Measurements from ENCODE around the gene SPAG16. TPM values are rescaled to one million over a fixed set of nuclear protein-coding genes. Genes with fewer than 3 reads are reported as not detected.

The SPAG16 gene
- total and polyA plus RNA-seq, 9 donors, result 17.3 to 29.0 (median 18.8) TPM

DNA sequence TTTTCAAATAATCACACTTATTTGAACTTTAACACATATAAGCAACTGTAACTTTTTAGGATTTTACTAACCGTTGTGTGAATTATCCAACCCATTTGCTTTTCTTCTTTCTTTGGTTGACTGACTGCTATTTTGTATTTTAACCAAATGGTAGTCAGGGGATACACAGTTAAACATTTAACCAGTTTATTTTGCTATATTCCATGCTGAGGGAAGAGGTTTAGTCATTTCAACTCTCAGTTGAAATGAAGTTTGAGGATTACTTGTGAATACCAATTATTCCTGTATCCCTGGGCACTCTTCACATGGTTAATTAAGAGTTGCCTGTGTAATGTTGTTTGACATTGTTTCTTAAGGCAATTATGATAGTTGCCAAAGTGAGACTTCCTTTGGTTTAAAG is 1.9 kb downstream of the SPAG16 start:
- H3K4me3 ChIP-seq (ENCODE audit: low read length), result no peak overlapping the region
- no peaks in the 10 kb centered on the region for H3K9me3 ChIP-seq (replicated peaks; ENCODE audit: control insufficient read depth, low read depth, low read length)
- H3K27me3 ChIP-seq (ENCODE audit: control insufficient read depth, insufficient read depth, low read length), result no peaks in the 10 kb centered on the region
- WGBS (ENCODE audit: insufficient coverage), result no CpG with 5 or more reads among the region's 1 CpG
- H3K36me3 ChIP-seq (ENCODE audit: control insufficient read depth, insufficient read depth, low read length), result peaks cover 3% of the 10 kb centered on the region
- no peak for DNase-seq
- H3K27ac ChIP-seq (ENCODE audit: low read length), result no peak overlapping the region
- no peaks in the 10 kb centered on the region for H3K4me1 ChIP-seq (ENCODE audit: control insufficient read depth, insufficient read depth, low read length)

DNA sequence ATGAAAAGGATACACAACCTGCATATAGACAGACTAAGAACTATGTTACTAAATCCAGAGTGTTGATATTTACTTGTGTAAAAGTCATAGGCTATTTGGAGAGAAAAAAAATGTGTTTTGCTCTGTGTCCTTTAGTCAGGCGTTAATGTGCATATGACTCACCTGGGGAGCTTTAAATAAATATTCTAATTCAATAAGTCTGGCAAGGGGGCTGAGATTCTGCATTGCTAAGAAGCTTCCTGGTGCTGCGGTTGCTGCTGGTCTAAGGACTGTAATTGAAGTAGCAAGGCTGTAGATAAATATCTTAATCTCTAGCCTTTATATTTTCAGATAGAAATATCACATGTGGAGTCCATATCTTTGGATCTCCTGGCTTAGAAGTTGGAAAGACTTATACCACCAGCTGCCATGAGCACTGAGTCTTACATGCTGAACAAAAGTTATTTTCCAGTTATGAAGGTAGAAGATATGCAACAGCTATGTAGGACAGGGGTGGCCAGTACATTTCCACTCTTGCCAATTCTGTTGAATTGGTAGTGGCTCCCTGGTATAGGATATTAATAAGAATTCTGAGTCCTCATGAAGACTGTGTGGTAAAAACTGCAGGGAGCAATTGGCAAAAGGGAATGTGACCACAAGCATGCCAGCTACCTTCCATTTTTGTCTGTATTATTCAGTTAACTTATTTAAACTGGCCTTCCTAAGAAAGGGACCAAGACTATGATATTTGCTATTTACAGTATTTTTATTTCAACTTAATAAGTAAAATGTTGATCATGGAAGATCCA is 4.8 kb downstream of the SPAG16 start:
- Histone ChIP-seq H3K36me3 (ENCODE audit: control insufficient read depth, insufficient read depth, low read length) (peaks cover 3% of the 10 kb centered on the region), H3K4me3 (ENCODE audit: low read length) (no peak overlapping the region), H3K27ac (ENCODE audit: low read length) (no peak overlapping the region), H3K27me3 (ENCODE audit: control insufficient read depth, insufficient read depth, low read length) (no peaks in the 10 kb centered on the region), H3K4me1 (ENCODE audit: control insufficient read depth, insufficient read depth, low read length) (no peaks in the 10 kb centered on the region), H3K9me3 (replicated peaks; ENCODE audit: control insufficient read depth, low read depth, low read length) (no peaks in the 10 kb centered on the region)
- DNase-seq, result no peak
- no CpG with 5 or more reads among the region's 2 CpGs for whole genome bisulfite sequencing (ENCODE audit: insufficient coverage)

DNA sequence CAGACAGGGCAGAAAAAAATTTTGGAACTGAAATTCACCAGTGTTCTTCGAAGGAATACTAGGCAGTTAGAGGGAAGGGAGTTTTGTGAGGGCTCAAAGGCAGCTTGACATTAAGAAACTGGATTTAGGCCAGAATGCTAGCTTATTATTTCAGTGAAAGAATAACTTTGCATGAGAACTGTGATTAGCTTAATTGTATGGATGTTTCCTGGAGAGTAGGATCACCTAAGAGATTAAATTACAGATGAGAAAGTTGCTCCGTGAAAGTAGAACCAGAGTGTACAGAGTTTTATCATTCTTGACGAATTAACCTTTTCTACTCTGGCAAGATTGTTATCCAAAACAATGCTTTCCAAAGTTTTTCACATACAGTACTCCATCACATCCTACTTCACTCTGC is 6.2 kb downstream of the SPAG16 start:
- DNase-seq, result no peak
- no peaks in the 10 kb centered on the region for H3K9me3 ChIP-seq (replicated peaks; ENCODE audit: control insufficient read depth, low read depth, low read length)
- H3K36me3 ChIP-seq (ENCODE audit: control insufficient read depth, insufficient read depth, low read length), result peaks cover 3% of the 10 kb centered on the region
- no peak overlapping the region for H3K4me3 ChIP-seq (ENCODE audit: low read length)
- 100% methylated on average over 1 of the region's 3 CpGs for WGBS (ENCODE audit: insufficient coverage)
- H3K27ac ChIP-seq (ENCODE audit: low read length), result no peak overlapping the region
- H3K4me1 ChIP-seq (ENCODE audit: control insufficient read depth, insufficient read depth, low read length), result no peaks in the 10 kb centered on the region
- H3K27me3 ChIP-seq (ENCODE audit: control insufficient read depth, insufficient read depth, low read length), result no peaks in the 10 kb centered on the region

DNA sequence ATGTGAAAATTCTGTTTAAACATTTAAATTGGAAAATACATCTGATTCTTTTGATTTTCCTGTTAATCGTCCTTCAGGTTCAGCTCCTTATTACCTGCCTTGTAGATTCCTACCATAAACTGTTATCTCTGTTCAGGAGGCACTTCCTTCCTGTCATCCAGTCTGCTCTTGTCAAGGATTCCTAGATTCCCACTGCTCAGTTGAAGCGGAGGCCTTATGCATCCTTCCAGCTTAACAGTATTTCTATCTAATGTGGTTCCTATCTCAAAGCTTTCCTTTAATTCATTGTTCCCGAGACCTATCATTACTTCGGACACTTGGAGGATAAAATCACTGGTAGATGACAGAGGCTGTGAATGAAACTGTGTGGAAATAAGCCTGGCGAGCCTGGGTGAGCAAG is 12.0 kb downstream of the SPAG16 start:
- no peak overlapping the region for H3K4me3 ChIP-seq (ENCODE audit: low read length)
- DNase-seq, result no peak
- H3K4me1 ChIP-seq (ENCODE audit: control insufficient read depth, insufficient read depth, low read length), result no peaks in the 10 kb centered on the region
- H3K9me3 ChIP-seq (replicated peaks; ENCODE audit: control insufficient read depth, low read depth, low read length), result no peaks in the 10 kb centered on the region
- WGBS (ENCODE audit: insufficient coverage), result 90% methylated on average over 2 of the region's 5 CpGs
- peaks cover 3% of the 10 kb centered on the region for H3K36me3 ChIP-seq (ENCODE audit: control insufficient read depth, insufficient read depth, low read length)
- H3K27ac ChIP-seq (ENCODE audit: low read length), result no peak overlapping the region
- H3K27me3 ChIP-seq (ENCODE audit: control insufficient read depth, insufficient read depth, low read length), result no peaks in the 10 kb centered on the region

DNA sequence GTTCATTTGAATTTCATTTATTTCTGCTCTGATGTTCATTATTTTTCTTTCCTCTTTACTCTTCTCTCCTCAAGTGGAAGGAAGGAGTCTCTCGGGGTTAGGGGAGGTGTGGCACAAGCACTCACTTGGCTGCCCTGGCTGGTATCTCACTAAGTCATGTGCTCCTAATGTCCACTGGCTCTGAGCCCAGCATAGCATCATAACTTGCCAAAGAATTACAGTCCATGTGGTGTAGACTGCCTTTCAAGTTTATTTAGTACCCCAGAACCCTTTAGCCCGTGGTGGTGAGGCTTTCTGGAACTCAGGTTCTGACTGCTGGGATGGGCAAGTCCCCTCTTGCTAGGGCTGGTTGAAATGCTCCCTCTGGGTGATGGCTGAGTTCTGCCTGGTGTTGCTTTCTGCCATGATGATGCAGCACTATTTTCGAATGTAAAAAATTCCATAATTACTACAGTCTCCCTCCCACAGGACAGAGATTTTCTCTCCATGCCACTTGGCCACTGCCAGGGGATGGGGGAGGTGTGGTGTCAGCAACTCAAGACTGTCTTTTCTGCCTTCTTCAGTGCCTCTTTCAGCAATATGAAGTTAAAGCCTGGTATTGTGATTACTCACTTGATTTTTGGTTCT is 22.2 kb downstream of the SPAG16 start:
- no peak overlapping the region for H3K4me3 ChIP-seq (ENCODE audit: low read length)
- peak; percentile 22 for DNase-seq
- no CpG with 5 or more reads among the region's 3 CpGs for WGBS (ENCODE audit: insufficient coverage)

DNA sequence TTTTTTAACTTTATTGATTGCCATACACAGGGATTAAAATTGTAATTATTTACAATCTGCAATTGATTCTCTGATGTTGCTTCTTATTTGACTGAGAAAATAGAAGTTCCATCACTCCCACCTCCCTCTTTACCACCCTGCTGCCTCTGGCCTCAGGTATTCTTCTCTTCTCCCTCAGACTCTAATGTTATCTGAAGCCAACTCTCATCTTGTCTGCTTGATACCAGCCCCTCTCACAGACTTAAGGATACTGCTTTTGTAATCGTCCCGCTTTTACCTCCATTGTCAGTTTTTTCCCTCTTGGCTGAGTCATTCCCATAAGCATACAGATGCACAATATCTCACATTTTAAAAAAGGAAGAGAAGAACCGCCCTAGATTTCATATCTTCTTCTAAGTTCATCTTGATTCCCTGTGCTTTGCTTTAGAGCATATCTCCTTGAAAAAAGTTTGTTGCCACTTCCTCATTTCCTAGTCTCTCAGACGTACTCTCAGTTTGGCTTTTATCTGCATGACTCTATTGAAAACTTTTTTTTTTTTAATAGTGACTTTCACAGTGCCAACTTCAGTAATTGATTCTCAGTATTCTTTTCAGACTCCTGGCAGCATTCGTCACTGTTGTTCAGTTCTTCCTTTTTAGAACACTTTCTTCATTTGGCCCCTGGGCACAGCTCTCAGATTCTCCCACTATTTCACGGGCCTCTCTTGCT is 31.1 kb downstream of the SPAG16 start:
- Histone ChIP-seq H3K36me3 (ENCODE audit: control insufficient read depth, insufficient read depth, low read length) (no peaks in the 10 kb centered on the region), H3K27me3 (ENCODE audit: control insufficient read depth, insufficient read depth, low read length) (no peaks in the 10 kb centered on the region), H3K27ac (ENCODE audit: low read length) (no peak overlapping the region), H3K9me3 (replicated peaks; ENCODE audit: control insufficient read depth, low read depth, low read length) (no peaks in the 10 kb centered on the region), H3K4me3 (ENCODE audit: low read length) (no peak overlapping the region), H3K4me1 (ENCODE audit: control insufficient read depth, insufficient read depth, low read length) (no peaks in the 10 kb centered on the region)
- 89% methylated on average over 3 of the region's 6 CpGs for WGBS (ENCODE audit: insufficient coverage)
- no peak for DNase-seq

More for the DNA sequence above, 22.2 kb downstream of the SPAG16 start:
- H3K4me1 ChIP-seq (ENCODE audit: control insufficient read depth, insufficient read depth, low read length), result peaks cover 3% of the 10 kb centered on the region
- peaks cover 6% of the 10 kb centered on the region for H3K36me3 ChIP-seq (ENCODE audit: control insufficient read depth, insufficient read depth, low read length)
- no peaks in the 10 kb centered on the region for H3K27me3 ChIP-seq (ENCODE audit: control insufficient read depth, insufficient read depth, low read length)
- peaks cover 14% of the 10 kb centered on the region for H3K9me3 ChIP-seq (replicated peaks; ENCODE audit: control insufficient read depth, low read depth, low read length)
- no peak overlapping the region for H3K27ac ChIP-seq (ENCODE audit: low read length)

DNA sequence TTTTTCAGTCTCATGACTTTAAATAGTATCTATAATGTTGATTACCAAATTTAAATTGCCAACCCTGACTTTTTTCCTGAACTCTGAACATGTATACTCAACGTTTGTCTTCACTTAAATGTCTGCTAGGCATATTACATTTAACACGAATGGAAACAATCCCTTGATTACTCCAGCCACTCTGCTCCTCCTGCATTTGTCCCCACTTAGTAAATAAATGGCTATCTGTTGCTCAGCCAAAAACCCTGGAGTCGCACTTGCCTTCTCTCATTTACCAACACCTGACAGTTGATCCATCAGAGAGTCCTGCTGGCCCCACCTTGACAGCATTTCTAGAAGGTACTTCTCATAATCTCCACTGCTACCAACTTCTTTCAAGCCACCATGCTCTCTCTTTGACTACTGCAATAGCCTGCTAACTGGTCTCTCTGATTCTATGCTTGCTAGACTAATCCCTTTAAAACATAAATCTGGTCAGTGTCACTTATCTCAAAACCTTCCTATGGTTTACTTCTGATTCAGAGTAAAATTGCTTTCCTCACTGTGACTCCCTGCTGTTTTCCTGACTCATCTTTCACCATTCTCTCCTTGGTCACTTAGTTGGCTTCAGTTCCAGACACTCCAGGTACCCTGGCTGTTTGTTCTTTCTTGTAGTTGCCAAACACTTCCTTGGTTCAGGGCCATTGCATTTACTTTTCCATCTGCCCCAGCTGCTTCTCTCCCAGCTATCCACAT is 31.9 kb downstream of the SPAG16 start:
- no peak overlapping the region for H3K4me3 ChIP-seq (ENCODE audit: low read length)
- WGBS (ENCODE audit: insufficient coverage), result 88% methylated on average over 3 of the region's 3 CpGs
- no peaks in the 10 kb centered on the region for H3K36me3 ChIP-seq (ENCODE audit: control insufficient read depth, insufficient read depth, low read length)

DNA sequence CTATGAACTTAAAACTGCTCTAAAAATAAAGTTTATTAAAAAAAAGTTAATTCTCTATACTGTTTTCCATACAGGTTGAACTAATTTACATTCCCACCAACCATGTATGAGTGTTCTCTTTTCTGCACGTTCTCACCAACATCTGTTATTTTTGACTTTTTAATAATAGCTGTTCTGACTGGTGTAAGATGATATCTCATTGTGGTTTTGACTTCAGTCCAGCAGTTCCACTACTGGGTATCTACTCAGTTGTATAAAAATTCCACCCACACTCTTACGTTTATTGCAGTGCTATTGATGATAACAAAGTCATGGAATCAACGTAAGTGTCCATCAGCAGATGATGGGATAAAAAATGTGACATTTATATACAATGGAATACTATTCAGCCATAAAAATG is 33.7 kb downstream of the SPAG16 start:
- WGBS (ENCODE audit: insufficient coverage), result no CpG with 5 or more reads among the region's 3 CpGs
- Histone ChIP-seq H3K4me3 (ENCODE audit: low read length) (no peak overlapping the region), H3K27ac (ENCODE audit: low read length) (no peak overlapping the region), H3K36me3 (ENCODE audit: control insufficient read depth, insufficient read depth, low read length) (no peaks in the 10 kb centered on the region), H3K9me3 (replicated peaks; ENCODE audit: control insufficient read depth, low read depth, low read length) (no peaks in the 10 kb centered on the region), H3K27me3 (ENCODE audit: control insufficient read depth, insufficient read depth, low read length) (no peaks in the 10 kb centered on the region), H3K4me1 (ENCODE audit: control insufficient read depth, insufficient read depth, low read length) (no peaks in the 10 kb centered on the region)
- DNase-seq, result no peak

More for the DNA sequence above, 31.9 kb downstream of the SPAG16 start:
- H3K9me3 ChIP-seq (replicated peaks; ENCODE audit: control insufficient read depth, low read depth, low read length), result no peaks in the 10 kb centered on the region
- H3K27ac ChIP-seq (ENCODE audit: low read length), result no peak overlapping the region
- no peaks in the 10 kb centered on the region for H3K4me1 ChIP-seq (ENCODE audit: control insufficient read depth, insufficient read depth, low read length)
- H3K27me3 ChIP-seq (ENCODE audit: control insufficient read depth, insufficient read depth, low read length), result no peaks in the 10 kb centered on the region
- no peak for DNase-seq

DNA sequence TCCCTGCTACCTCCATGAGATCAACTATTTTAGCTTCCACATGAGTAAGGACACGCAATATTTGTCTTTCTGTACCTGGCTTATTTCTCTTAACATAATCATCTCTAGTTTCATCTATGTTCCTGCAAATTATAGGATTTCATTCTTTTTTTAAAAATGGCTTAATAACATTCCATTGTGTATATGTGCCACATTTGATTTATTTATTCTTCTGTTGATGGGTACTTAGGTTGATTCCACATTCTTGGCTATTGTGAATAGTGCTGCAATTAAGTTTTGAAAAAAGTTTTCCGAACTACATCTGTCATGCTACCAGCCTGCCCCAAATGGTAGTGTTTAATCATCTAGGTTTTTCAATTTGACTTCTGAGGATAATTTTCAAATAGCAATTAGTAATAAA is 36.3 kb downstream of the SPAG16 start:
- H3K36me3 ChIP-seq (ENCODE audit: control insufficient read depth, insufficient read depth, low read length), result no peaks in the 10 kb centered on the region
- H3K9me3 ChIP-seq (replicated peaks; ENCODE audit: control insufficient read depth, low read depth, low read length), result no peaks in the 10 kb centered on the region
- no CpG with 5 or more reads among the region's 2 CpGs for WGBS (ENCODE audit: insufficient coverage)

More for the DNA sequence above, 36.3 kb downstream of the SPAG16 start:
- Histone ChIP-seq H3K4me3 (ENCODE audit: low read length) (no peak overlapping the region), H3K27ac (ENCODE audit: low read length) (no peak overlapping the region), H3K4me1 (ENCODE audit: control insufficient read depth, insufficient read depth, low read length) (no peaks in the 10 kb centered on the region), H3K27me3 (ENCODE audit: control insufficient read depth, insufficient read depth, low read length) (no peaks in the 10 kb centered on the region)
- DNase-seq, result no peak
